Esophagus muscularis mucosa (tissue), 3 donors: ENCODE measurements around the gene PDE8A.

ENCODE experiments used
- CTCF ChIP-seq, 3 experiments: fragments of 200-600 bp in 2 of 3; fragments of 450-650 bp in 1 of 3; sonication (generic) in 2 of 3; IDR thresholded peaks; one replicate each; pipeline ENCODE4 v1.5.1; 2017 to 2019; ENCODE audit warnings: antibody characterized with exemption in 3 of 3, mild to moderate bottlenecking in 2 of 3, moderate library complexity in 1 of 3
- EP300 ChIP-seq: sonication (generic); formaldehyde crosslinking; IDR thresholded peaks from one replicate; pipeline ENCODE4 v1.6.1; 2017; ENCODE audit warnings: antibody characterized with exemption

GRCh38 chr15:85013785-85014184 is 32.1 kb downstream of the PDE8A start:
- TF ChIP-seq EP300 (no peak), CTCF (IDR thresholded peaks at IDR 0.05) (no peak)
